Measurements from ENCODE around the gene SRP14.
A peak's percentile ranks its signal among the peaks of the same experiment; 100 is the strongest.

The SRP14 gene, protein sequence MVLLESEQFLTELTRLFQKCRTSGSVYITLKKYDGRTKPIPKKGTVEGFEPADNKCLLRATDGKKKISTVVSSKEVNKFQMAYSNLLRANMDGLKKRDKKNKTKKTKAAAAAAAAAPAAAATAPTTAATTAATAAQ

DNA sequence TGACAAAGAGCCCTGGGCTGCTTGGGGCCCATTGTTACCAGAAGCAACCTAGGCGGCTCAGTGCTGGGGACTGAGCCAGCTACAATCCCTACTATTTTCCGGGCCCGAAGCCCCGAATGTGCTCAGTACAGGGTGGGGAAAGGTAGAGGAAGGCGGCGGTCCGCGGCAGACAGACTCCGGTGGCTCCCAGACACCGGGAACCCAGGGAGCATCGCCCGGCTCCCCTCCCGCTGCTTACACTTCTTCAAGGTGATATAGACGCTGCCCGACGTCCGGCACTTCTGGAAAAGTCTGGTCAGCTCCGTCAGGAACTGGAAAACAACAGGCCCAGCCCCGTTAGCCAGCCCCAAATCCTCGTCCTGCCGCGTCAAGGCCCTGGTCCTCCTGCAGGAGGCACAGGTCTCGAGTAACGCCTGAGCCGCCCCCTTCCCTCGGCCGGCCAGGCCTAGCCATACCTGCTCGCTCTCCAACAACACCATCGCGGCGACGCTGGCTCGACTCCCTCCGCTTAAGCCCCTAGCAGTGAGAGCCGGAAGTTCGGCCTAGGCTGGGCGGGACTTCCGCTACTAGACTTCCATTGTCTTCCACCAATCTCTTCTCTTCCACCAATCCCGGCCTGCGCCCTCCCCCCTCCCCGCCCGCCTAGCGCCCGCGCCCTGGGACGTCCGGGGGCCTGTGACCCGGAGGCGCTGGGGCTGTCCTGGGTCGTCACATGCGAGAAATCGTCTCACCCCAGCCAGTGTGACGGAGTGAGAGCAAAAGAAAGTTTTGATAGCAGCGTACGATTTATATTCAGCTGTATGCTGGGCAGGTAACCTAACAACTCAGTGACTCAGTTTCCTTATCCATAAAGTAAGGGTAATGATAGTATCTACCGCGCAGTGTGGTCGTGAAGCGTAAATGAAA, at the start of gene SRP14:
Gene SRP14 (minus strand): TSS at position 544 of the 906 bp plus-strand sequence. CDS start 65 bp downstream, at position 479.
- peak within 1 kb of the TSS; percentile 95 for H3K4me3 ChIP-seq (ENCODE audit: low read length)
- peak; percentile 83 for DNase-seq (ENCODE audit: low read depth)
- TF ChIP-seq, protein P1, sequence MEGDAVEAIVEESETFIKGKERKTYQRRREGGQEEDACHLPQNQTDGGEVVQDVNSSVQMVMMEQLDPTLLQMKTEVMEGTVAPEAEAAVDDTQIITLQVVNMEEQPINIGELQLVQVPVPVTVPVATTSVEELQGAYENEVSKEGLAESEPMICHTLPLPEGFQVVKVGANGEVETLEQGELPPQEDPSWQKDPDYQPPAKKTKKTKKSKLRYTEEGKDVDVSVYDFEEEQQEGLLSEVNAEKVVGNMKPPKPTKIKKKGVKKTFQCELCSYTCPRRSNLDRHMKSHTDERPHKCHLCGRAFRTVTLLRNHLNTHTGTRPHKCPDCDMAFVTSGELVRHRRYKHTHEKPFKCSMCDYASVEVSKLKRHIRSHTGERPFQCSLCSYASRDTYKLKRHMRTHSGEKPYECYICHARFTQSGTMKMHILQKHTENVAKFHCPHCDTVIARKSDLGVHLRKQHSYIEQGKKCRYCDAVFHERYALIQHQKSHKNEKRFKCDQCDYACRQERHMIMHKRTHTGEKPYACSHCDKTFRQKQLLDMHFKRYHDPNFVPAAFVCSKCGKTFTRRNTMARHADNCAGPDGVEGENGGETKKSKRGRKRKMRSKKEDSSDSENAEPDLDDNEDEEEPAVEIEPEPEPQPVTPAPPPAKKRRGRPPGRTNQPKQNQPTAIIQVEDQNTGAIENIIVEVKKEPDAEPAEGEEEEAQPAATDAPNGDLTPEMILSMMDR (conservative IDR thresholded peaks at IDR 0.05; ENCODE audit: low read depth, low read length): no peak

DNA sequence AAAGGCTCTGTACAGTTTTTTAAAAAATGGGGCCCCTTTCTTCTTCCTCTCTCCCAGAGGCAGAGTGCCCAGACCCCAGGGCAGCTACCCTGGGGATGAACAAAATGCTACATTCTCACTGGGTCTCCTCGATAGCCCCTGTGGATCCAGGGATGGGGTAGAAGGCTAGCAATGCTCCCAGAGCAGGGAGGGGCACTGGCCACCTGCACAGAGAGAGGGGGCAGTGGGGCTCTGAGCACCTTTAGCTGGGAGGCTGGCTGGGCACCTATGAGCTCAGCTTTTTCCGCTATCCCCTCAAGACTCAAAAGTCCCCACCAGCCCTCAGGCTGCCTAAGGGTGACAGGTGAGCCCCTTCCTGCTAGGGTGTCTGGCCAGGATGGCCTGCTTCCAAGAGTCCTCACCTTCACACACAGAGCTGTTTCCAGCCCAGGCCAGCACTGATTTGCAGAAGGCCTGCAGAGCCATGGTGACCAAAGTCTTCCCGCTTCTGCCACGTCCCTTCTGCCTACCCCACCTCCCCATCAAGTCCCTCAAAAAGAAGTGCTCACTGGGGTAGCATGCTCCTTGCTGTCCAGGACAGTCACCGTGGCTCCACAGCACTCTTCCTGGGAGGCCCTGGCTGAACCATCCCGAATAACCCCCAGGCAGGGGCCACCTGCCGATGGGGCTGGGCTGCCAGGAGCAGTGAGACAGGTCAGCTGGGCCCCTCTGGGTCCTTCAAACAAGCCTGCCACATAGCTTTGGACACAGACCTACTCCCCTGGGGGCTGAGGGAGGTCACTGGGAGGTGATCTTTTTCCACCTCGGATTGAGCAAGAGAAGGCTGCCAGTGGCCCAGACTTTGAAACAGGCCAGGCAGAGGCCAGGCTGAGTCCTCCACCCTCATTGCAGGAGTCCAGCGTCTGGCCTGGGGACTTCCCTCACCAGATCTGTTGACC, 49.3 kb upstream of the SRP14 start:
- TF ChIP-seq, protein P1 (conservative IDR thresholded peaks at IDR 0.05; ENCODE audit: low read depth, low read length): no peak
- H3K4me3 ChIP-seq (ENCODE audit: low read length): no peak overlapping the region
- no peak for DNase-seq (ENCODE audit: low read depth)

DNA sequence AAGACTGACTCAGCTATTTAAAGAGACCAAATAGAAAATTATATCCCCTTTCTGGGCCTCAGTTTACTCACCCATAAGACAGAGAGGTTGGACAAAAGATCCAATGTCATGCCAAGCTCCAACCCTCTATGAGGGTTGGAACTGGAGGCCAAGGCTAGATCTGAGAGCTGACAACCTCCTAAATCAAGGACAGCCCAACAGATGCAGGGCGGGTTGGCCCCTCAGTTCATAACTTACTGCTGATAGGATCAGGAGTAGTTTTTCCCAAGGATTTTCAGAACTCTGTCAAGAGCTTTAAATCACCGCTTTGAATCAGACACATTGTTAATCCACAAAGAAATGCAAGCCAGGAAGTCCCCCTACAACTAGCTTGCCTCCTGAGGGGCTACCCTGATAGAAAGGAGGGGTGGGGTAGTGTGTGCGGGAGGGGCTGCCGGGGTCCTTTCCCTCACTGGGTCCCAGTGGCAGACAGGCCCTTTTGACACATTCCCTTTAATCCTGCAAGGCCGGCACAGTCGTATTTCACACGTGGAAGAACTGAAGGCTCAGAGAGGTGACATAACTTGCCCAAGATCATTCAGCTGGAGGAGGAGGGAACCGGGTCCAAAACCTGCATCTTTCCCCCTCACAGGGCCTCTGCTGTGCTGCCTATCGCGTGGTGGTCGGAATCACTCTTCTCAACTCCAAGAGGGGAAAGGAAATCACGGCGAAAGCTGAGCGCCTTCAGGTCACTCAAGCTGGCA, 48.3 kb upstream of the SRP14 start:
- DNase-seq (ENCODE audit: low read depth): no peak
- no peak overlapping the region for H3K4me3 ChIP-seq (ENCODE audit: low read length)
- TF ChIP-seq, protein P1 (conservative IDR thresholded peaks at IDR 0.05; ENCODE audit: low read depth, low read length): no peak

DNA sequence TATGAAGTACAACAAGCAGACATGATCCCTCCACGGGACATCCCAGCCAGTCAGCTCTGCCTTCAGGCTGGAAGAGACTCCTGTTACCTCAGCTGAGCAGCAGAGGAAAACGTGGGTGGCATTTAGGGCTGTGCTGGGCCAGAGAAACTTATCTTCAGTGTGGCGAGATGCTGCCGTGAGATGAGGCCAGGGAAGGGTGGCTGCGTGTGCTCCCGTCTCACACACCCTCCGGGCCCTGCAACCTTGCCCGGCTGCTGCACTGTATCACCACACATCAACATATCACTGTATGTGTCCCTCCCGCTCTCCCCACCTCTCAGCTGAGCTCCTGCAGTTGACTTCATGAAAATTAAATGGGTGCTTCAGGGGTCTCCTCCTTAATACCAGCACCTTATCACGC, 46.3 kb upstream of the SRP14 start:
- TF ChIP-seq, protein P1 (conservative IDR thresholded peaks at IDR 0.05; ENCODE audit: low read depth, low read length): no peak
- no peak overlapping the region for H3K4me3 ChIP-seq (ENCODE audit: low read length)
- no peak for DNase-seq (ENCODE audit: low read depth)

DNA sequence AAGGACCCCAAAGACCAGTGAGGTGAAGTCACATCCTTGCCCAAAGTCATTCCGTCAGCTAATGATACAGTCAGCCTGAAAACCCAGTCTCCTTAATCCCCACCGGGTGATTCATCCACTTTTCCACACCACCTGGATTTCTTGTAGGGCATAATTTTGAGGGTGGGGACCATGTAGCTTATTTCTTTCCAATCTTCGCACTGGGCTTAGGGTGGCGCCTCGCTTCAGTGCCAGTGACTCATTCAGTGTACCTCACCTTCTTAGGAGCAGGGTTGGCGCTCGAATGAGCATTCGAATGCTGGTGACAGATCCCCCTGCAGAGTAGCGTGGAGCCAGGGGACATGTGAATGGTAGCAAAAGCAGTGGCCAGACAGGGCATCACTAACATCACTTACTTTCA, 45.7 kb upstream of the SRP14 start:
- no peak overlapping the region for H3K4me3 ChIP-seq (ENCODE audit: low read length)
- no peak for DNase-seq (ENCODE audit: low read depth)
- TF ChIP-seq, protein P1 (conservative IDR thresholded peaks at IDR 0.05; ENCODE audit: low read depth, low read length): no peak

DNA sequence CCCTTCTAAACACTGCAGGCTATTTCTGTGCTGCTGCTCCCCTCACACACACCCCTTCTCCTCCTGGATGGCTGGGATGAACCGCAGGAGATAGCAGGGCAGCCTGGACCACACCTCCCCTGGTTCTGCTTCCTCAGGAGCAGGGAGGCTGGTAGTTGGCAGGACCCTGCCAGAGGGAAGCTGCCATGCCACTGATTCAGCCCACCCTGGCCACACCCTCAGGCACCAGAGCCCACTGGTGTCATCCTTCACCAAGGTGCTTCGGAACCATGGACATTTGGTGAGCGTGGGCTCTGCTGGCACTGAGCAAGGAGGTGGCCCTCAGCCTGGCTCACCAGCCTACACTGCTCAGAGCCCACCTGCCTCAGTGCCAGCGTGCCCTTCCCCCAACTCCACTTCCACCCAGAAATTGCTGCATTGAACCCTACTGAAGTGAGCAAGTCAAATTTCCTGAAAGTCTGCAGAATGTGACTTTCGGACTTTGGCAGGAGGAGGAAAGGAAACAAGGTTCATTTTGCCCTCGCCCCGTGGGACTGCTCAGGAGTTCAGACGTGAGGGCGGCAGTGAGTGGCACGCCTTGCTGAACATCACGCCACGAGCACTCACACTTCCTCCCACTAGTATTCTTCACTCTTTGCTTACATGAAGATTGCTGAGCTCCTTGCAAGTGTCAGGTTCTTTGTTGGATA, 43.4 kb upstream of the SRP14 start:
- H3K4me3 ChIP-seq (ENCODE audit: low read length): no peak overlapping the region
- TF ChIP-seq, protein P1 (conservative IDR thresholded peaks at IDR 0.05; ENCODE audit: low read depth, low read length): no peak
- no peak for DNase-seq (ENCODE audit: low read depth)
